Nephron (organoid): ENCODE measurements around the gene ARHGAP6.

Experiments used
- H3K27ac Mint-ChIP-seq, 3 experiments: 2 replicates each; pipeline ENCODE4 v1.8.0; 2020; ENCODE audit warnings: mixed read lengths in 3 of 3, mild to moderate bottlenecking in 2 of 3, moderate library complexity in 1 of 3
- H3K27me3 Mint-ChIP-seq: 2 replicates; pipeline ENCODE4 v1.8.0; 2021; ENCODE audit warnings: low read depth, mild to moderate bottlenecking, moderate library complexity, mixed read lengths
- H3K36me3 Mint-ChIP-seq: 2 replicates; pipeline ENCODE4 v1.8.0; 2020; ENCODE audit warnings: low read depth, mixed read lengths
- H3K4me1 Mint-ChIP-seq: 2 replicates; pipeline ENCODE4 v1.8.0; 2020; ENCODE audit warnings: mixed read lengths
- H3K4me3 Mint-ChIP-seq, 3 experiments: 2 replicates each; pipeline ENCODE4 v1.8.0; 2020; ENCODE audit warnings: mild to moderate bottlenecking in 3 of 3, mixed read lengths in 3 of 3, moderate library complexity in 2 of 3
- H3K9me3 Mint-ChIP-seq: 2 replicates; pipeline ENCODE4 v1.8.0; 2020; ENCODE audit warnings: mixed read lengths
- CTCF ChIP-seq, 3 experiments: fragments of 200-600 bp; sonication (generic); IDR thresholded peaks; one replicate each; pipeline ENCODE4 v1.5.0; 2021; ENCODE audit warnings: antibody characterized with exemption in 3 of 3; ENCODE audit not compliant: unreplicated experiment in 3 of 3

ARHGAP6 gene

GRCh38 chrX:11430271-11430670 is 235.4 kb downstream of the ARHGAP6 start:
- no peak overlapping the region for H3K4me3 Mint-ChIP-seq
- no peaks in the 10 kb centered on the region for H3K36me3 Mint-ChIP-seq
- no peak for TF ChIP-seq CTCF (IDR thresholded peaks at IDR 0.05; ENCODE audit: unreplicated experiment in 3 of 3)
- H3K4me1 Mint-ChIP-seq, result peaks cover 20% of the 10 kb centered on the region
- peaks cover 5% of the 10 kb centered on the region for H3K9me3 Mint-ChIP-seq
- no peak overlapping the region for H3K27ac Mint-ChIP-seq
- H3K27me3 Mint-ChIP-seq, result peaks cover 17% of the 10 kb centered on the region

- H3K4me3 Mint-ChIP-seq, result peak overlapping the region in 1 of 3 experiments; percentile 8
These were observed 236.1 kb downstream of the ARHGAP6 start for GRCh38 chrX:11429538-11430085.

GRCh38 chrX:11427453-11428071 is 238.2 kb downstream of the ARHGAP6 start:
- peaks cover 12% of the 10 kb centered on the region for H3K4me1 Mint-ChIP-seq
- peaks cover 13% of the 10 kb centered on the region for H3K27me3 Mint-ChIP-seq
- peak overlapping the region; percentile 55 to 83 (median 68) for H3K4me3 Mint-ChIP-seq
- peaks cover 7% of the 10 kb centered on the region for H3K9me3 Mint-ChIP-seq
- no peak overlapping the region for H3K27ac Mint-ChIP-seq
- peak in 1 of 3 experiments; percentile 29 for TF ChIP-seq CTCF (IDR thresholded peaks at IDR 0.05; ENCODE audit: unreplicated experiment in 3 of 3)
- H3K36me3 Mint-ChIP-seq, result no peaks in the 10 kb centered on the region

More at GRCh38 chrX:11429538-11430085, 236.1 kb downstream of the ARHGAP6 start:
- H3K4me1 Mint-ChIP-seq, result peaks cover 16% of the 10 kb centered on the region
- TF ChIP-seq CTCF (IDR thresholded peaks at IDR 0.05; ENCODE audit: unreplicated experiment in 3 of 3), result no peak
- H3K36me3 Mint-ChIP-seq, result no peaks in the 10 kb centered on the region
- no peak overlapping the region for H3K27ac Mint-ChIP-seq
- peaks cover 17% of the 10 kb centered on the region for H3K27me3 Mint-ChIP-seq
- peaks cover 5% of the 10 kb centered on the region for H3K9me3 Mint-ChIP-seq

GRCh38 chrX:11426712-11427452 is 238.8 kb downstream of the ARHGAP6 start:
- Mint-ChIP-seq H3K27me3 (peaks cover 13% of the 10 kb centered on the region), H3K4me1 (peaks cover 16% of the 10 kb centered on the region), H3K27ac (peak overlapping the region in 2 of 3 experiments; percentile 35 to 41), H3K4me3 (peak overlapping the region; percentile 76 to 83 (median 81)), H3K9me3 (peaks cover 9% of the 10 kb centered on the region), H3K36me3 (no peaks in the 10 kb centered on the region)
- TF ChIP-seq CTCF (IDR thresholded peaks at IDR 0.05; ENCODE audit: unreplicated experiment in 3 of 3), result no peak

- peaks cover 20% of the 10 kb centered on the region for H3K4me1 Mint-ChIP-seq
- peak overlapping the region in 1 of 3 experiments; percentile 10 for H3K4me3 Mint-ChIP-seq
- no peak for TF ChIP-seq CTCF (IDR thresholded peaks at IDR 0.05; ENCODE audit: unreplicated experiment in 3 of 3)
- peaks cover 9% of the 10 kb centered on the region for H3K9me3 Mint-ChIP-seq
- H3K27ac Mint-ChIP-seq, result no peak overlapping the region
- no peaks in the 10 kb centered on the region for H3K36me3 Mint-ChIP-seq
- peaks cover 13% of the 10 kb centered on the region for H3K27me3 Mint-ChIP-seq
These were observed 240.6 kb downstream of the ARHGAP6 start for GRCh38 chrX:11424903-11425674.
